NCI-H2029 (cell line): ENCODE measurements around the gene AIP.

Experiments used
- DNase-seq: peaks from one replicate; lab custom pipeline; 2025; lab: John Stamatoyannopoulos, UW

AIP gene

DNA sequence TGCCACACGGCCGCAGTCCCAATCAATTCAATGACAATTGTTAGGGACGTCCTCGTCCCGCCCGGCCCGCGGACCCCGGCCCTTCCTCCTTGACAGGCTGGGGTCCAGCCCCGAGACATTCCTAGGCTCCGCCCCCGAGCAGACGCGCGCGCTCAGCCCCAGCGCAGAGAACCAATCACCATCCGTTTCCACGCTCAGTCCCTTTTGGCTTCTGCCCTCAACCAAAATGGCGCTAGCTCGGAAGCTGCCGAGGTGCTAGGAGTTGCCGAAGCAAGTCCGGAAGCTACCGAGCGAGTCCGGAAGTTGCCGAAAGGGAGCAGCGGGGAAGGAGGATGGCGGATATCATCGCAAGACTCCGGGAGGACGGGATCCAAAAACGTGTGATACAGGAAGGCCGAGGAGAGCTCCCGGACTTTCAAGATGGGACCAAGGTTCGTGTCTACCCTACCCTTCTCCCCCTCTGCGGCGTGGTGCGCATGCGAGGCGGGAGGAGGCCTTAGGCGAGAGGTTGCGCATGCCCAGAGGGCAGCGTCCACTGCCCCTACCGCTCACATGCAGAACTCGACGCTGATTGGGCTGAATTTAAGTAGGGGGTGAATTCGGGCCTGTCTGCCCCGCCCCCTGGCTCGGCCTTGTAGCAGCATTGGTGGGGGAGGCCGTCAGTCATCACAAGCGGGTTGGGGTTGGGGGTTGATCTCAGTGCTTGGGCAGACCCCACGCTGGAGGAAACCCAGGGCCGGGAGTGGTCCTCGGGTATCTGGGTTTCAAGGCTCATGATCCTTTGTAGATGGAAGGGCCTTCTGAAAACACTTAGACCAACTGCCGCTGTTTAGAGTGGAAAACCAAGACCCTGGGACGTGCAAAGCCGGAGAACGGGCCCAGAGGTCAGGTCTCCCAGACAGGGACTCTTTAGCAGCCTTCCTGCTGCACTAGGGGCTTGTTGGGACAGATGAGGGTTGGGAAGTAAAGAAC is at the start of gene AIP:
Gene AIP, plus strand, starts transcription at position 200 of the 972 bp plus-strand sequence. Its CDS starts 133 bp downstream, at position 333.
- DNase-seq = peak; percentile 98

- no peak for DNase-seq
Observed at GRCh38 chr11:67433536-67434394, 49.1 kb upstream of the AIP start.

- no peak for DNase-seq
Observed at GRCh38 chr11:67434395-67434881, 48.4 kb upstream of the AIP start.

DNA sequence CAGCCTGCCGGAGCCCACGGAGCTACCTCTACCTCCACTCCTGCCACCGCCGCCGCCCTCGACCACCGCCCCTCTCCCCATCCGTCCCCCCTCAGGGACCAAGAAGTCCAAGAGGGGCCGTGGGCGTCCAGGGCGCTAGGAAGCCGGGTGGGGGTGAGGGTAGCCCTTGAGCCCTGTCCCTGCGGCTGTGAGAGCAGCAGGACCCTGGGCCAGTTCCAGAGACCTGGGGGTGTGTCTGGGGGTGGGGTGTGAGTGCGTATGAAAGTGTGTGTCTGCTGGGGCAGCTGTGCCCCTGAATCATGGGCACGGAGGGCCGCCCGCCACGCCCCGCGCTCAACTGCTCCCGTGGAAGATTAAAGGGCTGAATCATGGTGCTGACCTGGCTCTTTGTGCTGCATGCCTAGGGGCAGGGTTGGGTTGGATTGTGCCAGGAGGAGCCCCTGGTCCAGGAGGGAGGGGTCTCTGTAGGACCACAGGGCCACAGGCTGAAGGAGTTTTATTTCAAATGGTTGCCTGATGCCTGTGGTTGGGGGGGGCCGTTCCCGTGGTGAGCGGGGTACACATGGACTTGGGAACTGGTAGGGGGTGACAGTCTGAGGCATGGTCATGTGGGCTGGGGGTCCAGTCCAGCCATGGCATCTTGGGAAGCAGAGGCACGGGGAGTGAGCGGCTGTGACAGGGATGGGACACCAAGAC is 47.6 kb upstream of the AIP start:
- DNase-seq = no peak

GRCh38 chr11:67435727-67436458 is 46.9 kb upstream of the AIP start:
- DNase-seq = no peak

- DNase-seq = no peak
Observed at GRCh38 chr11:67436459-67437081, 46.3 kb upstream of the AIP start.

DNA sequence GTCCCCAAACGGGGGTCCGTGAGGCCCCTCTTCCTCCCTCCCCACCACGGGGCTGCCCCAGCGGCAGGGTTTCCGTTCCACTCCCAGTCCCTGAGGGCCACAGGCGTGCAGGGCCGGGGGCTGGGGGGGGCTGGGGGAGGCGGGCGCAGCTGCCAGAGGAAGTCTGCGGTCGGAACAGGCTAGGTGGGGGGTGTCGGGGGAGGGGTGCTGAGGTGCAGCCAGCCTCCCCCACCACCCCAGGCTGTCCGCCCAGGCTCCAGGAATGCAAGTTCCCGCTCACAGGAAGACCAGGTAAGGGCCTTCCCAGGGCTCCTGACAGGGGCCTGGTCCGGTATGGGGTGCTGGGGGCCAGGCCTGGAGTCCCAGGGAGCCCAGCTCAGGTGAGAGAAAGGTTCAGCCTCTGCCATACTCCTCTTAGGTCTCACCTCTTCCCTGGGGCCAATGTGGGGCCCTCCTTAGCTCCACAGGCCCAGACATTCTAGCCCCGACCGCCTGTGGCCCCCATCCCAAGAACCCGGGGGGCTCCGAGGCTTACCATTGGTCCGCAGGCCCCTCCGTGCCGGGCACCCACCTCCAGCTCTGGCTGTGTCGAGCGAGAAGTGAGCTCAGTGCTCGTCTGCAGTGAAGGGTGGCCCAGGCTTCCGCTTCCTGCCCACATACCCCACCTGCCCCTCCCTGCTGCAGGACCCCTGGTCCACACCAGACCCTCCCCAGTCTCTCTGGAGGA is 45.6 kb upstream of the AIP start, which contains the start of gene PTPRCAP:
Gene PTPRCAP, minus strand, starts transcription at position 601 of the 727 bp plus-strand sequence. Its CDS starts 63 bp downstream, at position 538.
- DNase-seq = no peak

DNA sequence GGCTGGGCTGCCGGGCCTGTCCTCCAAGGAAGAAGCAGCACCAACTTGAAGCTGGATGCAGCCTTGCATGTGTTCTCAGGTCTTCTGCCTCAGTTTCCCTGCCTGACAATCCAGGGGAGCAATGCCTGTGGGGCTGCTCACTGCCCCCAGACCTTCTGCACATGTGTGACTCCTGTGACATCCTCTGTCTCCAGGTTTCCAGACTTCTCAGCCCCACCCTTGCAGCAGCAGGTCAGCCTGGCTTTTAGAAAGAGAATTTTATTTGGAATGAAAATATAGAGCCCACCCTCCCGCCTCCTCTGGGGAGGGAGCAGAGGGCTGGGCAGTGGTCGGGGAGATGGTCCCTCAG is 45.0 kb upstream of the AIP start:
- DNase-seq = no peak

DNA sequence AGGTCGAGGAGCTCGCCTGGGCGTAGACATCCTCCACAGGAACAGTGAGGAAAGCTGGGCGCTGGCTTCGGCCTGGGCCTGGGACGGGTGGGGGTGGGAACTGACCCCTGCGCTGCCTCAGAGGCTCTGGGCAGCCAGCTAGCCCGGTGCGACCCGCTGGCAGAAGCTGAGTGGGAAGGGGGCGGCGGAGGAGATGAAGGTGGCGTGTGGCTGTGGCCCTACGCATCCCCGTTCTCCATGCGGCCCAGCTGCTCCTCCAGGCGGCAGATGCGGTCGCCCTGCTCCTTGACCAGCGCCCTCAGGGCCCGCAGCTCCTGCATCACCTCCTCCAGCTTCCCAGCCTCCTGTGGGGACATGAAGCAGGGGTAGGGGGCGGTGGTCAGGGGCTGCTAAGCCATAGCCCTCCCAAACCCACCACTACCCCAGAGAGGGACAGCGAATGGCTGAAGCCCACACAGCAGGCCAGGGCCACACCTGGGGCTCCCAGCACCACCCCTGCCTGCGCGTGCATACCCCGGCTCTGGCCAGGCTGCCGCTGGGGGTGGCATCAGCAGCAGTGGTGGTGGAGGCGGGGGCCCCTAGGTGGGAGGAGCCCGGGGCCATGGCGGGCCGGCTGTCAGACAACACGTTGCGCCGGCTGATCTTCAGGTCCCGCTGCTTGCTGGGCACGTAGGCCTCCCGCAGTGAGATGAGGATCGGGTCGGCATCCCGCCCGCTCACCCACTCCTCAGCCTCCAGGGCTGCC is 44.5 kb upstream of the AIP start:
- no peak for DNase-seq

GRCh38 chr11:67439321-67440228 is 43.3 kb upstream of the AIP start:
- DNase-seq = peak; percentile 11

DNA sequence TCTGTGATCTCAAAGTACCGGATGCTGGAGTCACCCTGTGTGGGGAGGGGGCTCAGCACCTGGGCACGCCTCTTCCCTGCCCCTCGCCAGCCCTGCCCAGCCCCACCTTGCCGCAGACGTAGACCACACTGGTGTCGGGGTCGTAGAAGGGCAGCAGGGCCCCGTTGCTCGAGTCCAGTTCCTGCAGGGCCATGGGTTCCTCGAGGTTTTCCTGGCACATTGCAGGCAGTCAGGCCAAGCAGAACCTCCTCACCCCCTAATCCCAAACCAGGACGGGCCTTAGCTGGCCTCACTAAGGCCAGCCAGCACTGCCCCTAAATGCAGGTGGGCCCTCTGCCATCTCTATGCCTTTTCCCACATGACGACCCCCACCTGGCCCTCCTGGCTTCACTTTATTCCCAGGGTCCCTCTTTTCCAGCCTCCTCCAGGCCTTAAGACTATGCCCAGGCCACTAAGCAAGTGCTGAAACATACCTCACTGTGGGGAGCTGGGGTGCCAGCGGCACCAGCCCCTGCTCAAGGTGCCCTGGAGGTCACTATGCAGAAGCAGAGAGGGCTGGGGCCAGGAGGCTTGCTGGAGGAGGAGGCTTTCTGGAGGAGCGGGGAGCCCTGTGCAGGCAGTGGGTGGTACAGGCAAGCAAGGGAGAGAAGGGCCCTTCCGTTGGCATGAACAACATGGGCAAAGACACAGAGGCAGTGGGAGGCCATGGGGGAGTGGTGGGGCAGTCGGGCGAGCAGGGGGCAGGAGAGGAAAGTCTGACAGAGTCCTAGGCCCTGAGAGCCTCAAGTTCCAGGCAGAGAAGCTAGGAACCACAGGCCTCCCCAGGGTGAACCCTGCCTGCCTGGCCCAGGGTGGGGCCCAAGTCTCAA is 42.4 kb upstream of the AIP start:
- DNase-seq = no peak

GRCh38 chr11:67441098-67441563 is 41.7 kb upstream of the AIP start:
- DNase-seq = no peak

DNA sequence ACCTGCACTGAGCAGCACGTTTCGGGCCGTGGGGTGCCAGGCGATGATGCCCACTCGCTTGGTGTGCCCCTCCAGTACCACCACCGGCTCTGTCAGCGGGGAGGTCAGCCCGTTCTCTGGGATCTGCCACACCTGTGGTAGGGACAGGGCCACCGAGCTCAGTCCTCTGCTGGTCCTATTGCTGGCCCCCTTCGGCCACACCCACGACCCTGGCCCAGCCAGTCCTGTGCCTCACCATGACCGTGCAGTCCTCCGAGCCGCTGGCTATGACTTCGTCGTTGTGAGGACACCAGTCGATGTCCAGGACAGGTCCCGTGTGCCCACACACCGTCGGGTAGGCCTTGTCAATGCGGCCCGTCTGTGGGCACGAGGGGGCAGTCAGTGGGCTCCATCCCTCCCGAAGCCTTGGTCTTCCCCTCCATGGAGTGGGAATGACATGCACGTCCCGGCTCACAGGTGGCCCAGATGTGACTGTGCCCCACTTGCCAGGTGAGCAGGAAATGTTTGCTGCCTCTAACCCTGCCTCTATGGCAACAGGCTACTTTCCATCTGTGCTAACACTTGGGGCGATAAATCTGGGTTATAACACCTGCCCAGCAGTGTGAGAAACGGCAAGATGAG is 41.0 kb upstream of the AIP start:
- DNase-seq = no peak

GRCh38 chr11:67442504-67443404 is 40.1 kb upstream of the AIP start:
- DNase-seq = no peak

DNA sequence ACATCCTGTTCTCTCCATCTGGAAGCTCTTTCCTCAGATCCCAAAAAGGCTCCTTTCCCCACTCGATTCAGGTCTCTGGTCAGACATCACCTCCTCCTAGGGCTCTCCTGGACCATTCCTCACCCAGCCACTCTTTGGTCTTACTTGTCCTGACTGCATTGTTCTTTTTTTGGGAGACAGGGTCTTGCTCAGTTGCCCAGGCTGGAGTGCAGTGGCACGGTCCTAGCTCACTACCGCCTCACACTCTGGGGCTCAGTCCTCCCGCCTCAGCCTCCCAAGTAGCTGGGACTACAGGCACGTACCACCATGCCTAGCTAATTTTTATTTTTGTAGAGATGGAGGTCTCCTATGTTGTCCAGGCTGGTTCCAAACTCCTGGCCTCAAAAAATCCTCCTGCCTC is 37.3 kb upstream of the AIP start:
- DNase-seq = no peak

- no peak for DNase-seq
Observed at GRCh38 chr11:67448220-67448609, 34.6 kb upstream of the AIP start.
